Panc1 (cell line): ENCODE measurements around the gene NPL. TPM values are rescaled to one million over a fixed set of nuclear protein-coding genes. Genes with fewer than 3 reads are reported as not detected.

ENCODE experiments used
- ATAC-seq: fragments of 200-7000 bp; cut with Tn5 transposase; 2 replicates; pipeline ENCODE4 v1.9.1; 2020; ENCODE audit warnings: mild to moderate bottlenecking, moderate library complexity
- BruUV-seq: library from RNA; stranded (reverse); fragments of 400-500 nt; replicated peaks from 2 replicates; lab custom pipeline; 2021; lab: Mats Ljungman, UMichigan
- CTCF ChIA-PET: fragments of 300-600 bp; sonication (Branson Sonifier 250); formaldehyde crosslinking; loops from one replicate; lab custom pipeline; 2022; ENCODE audit warnings: antibody characterized with exemption; lab: Charles Lee
- POLR2A ChIA-PET: fragments of 300-600 bp; sonication (Branson Sonifier 250); formaldehyde crosslinking; loops from one replicate; lab custom pipeline; 2022; ENCODE audit warnings: antibody characterized with exemption; lab: Charles Lee
- DNase-seq: peaks from one replicate; pipeline ENCODE4 v3.0.0-alpha.2; 2010; ENCODE audit warnings: low read depth, low spot score
- H3K27ac ChIP-seq: 2 replicates; pipeline ENCODE4 v1.5.1; 2011; ENCODE audit warnings: mild to moderate bottlenecking, low read length, inconsistent platforms
- H3K27me3 ChIP-seq: fragments of 200-500 bp; sonication (Bioruptor generic); 2 replicates; pipeline ENCODE4 v1.6.0; 2014; ENCODE audit warnings: low read length, inconsistent platforms; ENCODE audit not compliant: control insufficient read depth, insufficient read depth
- H3K36me3 ChIP-seq: fragments of 200-500 bp; sonication (Bioruptor generic); 2 replicates; pipeline ENCODE4 v1.5.1; 2014; ENCODE audit warnings: inconsistent platforms, mild to moderate bottlenecking, low read length, moderate library complexity; ENCODE audit not compliant: control insufficient read depth, insufficient read depth
- H3K4me1 ChIP-seq: 2 replicates; pipeline ENCODE4 v1.5.1; 2011; ENCODE audit warnings: inconsistent platforms, mild to moderate bottlenecking, low read length, moderate library complexity; ENCODE audit not compliant: control insufficient read depth, insufficient read depth
- H3K4me3 ChIP-seq, 2 experiments: 2 replicates each; pipeline ENCODE4 v1.5.1; 2011 to 2012; ENCODE audit warnings: low read depth in 2 of 2, low read length in 2 of 2, mild to moderate bottlenecking in 2 of 2, inconsistent platforms in 1 of 2, moderate library complexity in 1 of 2
- H3K9me3 ChIP-seq: fragments of 200-500 bp; sonication (Bioruptor generic); 2 replicates; pipeline ENCODE4 v1.5.1; 2014; ENCODE audit warnings: low read depth, mild to moderate bottlenecking, inconsistent platforms, low read length, moderate library complexity; ENCODE audit not compliant: control insufficient read depth, insufficient read depth
- POLR2AphosphoS5 ChIP-seq: IDR thresholded peaks from 2 replicates; pipeline ENCODE4 v1.6.1; 2012; ENCODE audit warnings: mild to moderate bottlenecking, low read depth, low read length, moderate library complexity
- SIN3A ChIP-seq: IDR thresholded peaks from 2 replicates; pipeline ENCODE4 v1.6.1; 2012; ENCODE audit warnings: low read depth, mild to moderate bottlenecking, low read length, moderate library complexity, borderline replicate concordance; ENCODE audit not compliant: insufficient read depth
- TCF7L2 ChIP-seq: IDR thresholded peaks from 2 replicates; pipeline ENCODE4 v1.6.1; 2011; ENCODE audit warnings: mild to moderate bottlenecking, low read depth, low read length, inconsistent platforms
- in situ Hi-C: cut with HindIII; loops from 2 replicates; pipeline ENCODE4 v1.10.0; 2016; ENCODE audit warnings: low sequenced_read_pairs, low pct_unique_long_range_greater_than_20kb
- intact Hi-C: fragments of 100-400 bp; cut with micrococcal nuclease; formaldehyde crosslinking; loops from one replicate; pipeline ENCODE4 v1.10.0; 2022; ENCODE audit not compliant: unreplicated experiment
- total RNA-seq: library from RNA; stranded (reverse); gene quantifications from one replicate; pipeline ENCODE4 v1.2.1, GENCODE V29; 2021; ENCODE audit not compliant: unreplicated experiment
- TF ChIP-seq, protein P1 (sequence below): fragments of 450-650 bp; IDR thresholded peaks from 2 replicates; pipeline ENCODE4 v1.5.1; 2017; ENCODE audit warnings: mild to moderate bottlenecking
- TF ChIP-seq, protein P2 (sequence below), 2 experiments: IDR thresholded peaks; 2 replicates each; pipeline ENCODE4 v1.6.1; 2011 to 2012; ENCODE audit warnings: low read depth in 2 of 2, control low read depth in 1 of 2, low read length in 1 of 2, mild to moderate bottlenecking in 1 of 2, moderate library complexity in 1 of 2; ENCODE audit not compliant: insufficient read depth in 1 of 2

NPL gene
- total RNA-seq, 1 experiment from 2014 or later: 0.90 TPM

DNA sequence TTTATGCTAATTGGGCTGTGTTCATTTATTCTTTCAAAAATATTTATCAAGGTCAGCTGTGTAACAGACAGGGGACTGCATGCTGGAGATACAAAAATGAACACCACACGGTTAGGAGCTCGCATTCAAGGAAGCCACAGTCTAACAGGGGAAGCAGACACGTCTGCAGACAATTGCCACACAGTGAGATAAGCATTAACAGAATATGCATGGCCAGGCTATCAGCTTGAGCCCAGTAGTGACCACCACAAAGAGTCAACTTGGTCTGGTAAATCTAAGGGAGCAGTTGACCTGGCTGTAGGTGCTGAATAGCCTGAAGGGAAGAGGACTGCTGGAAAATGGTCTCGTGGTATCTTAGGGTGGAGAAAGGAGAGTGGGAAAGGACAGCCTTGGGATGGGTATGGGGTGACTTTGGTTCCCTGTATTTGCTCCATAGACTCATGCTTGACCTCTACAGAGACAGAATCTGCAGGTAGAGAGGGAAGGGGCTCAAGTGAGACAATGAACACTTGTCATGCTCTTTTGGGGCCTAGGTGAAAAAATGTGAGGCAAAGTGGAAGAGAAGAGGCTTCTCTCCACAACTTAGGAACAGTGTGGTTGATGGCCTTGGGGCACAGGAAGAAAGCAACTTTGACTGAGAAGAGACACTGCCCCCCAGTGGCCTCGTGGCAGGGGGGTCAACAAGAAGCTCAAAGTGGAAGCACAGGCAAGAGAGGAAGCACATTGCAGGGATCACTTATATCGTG lies 7.6 kb upstream of the NPL start:
- DNase-seq (peak; percentile 30), ATAC-seq (peak; percentile 71)
- Histone ChIP-seq H3K27me3 (peaks cover 8% of the 10 kb centered on the region), H3K27ac (no peak overlapping the region), H3K4me1 (no peaks in the 10 kb centered on the region), H3K36me3 (no peaks in the 10 kb centered on the region), H3K9me3 (no peaks in the 10 kb centered on the region), H3K4me3 (no peak overlapping the region)
- ChIA-PET CTCF (interaction anchor here (0.5 to 2.4 kb wide), 4 partner anchors 29 to 189 kb away, joined by 3 to 13 read pairs (median 8); no protein-coding TSS in a partner anchor), POLR2A (no interaction called here)
- no peak for TF ChIP-seq SIN3A
- no peak for TF ChIP-seq TCF7L2
- TF ChIP-seq, protein P1, sequence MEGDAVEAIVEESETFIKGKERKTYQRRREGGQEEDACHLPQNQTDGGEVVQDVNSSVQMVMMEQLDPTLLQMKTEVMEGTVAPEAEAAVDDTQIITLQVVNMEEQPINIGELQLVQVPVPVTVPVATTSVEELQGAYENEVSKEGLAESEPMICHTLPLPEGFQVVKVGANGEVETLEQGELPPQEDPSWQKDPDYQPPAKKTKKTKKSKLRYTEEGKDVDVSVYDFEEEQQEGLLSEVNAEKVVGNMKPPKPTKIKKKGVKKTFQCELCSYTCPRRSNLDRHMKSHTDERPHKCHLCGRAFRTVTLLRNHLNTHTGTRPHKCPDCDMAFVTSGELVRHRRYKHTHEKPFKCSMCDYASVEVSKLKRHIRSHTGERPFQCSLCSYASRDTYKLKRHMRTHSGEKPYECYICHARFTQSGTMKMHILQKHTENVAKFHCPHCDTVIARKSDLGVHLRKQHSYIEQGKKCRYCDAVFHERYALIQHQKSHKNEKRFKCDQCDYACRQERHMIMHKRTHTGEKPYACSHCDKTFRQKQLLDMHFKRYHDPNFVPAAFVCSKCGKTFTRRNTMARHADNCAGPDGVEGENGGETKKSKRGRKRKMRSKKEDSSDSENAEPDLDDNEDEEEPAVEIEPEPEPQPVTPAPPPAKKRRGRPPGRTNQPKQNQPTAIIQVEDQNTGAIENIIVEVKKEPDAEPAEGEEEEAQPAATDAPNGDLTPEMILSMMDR: peak; percentile 71
- intact Hi-C loops (no loop called here), in situ Hi-C loops (no loop called here)
- no TSS peak for BruUV-seq

DNA sequence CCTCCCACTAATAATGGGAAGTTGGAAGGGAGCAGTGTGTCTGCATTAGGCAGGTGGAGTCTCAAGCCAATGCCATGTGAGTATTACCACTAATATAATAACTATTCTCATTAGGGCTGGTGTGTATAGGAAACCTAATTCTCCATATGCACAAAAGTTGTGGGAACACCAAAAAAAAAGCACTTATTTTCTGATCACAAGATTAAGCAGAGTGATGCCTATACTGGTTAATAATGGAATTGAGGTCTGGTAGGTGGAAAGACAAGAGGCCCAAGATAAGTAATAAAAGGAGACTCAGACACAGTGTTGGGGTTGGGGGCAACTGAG lies 7.0 kb upstream of the NPL start:
- POLR2A ChIA-PET: no interaction called here
- in situ Hi-C loops: no loop called here
- DNase-seq (no peak), ATAC-seq (no peak)
- H3K27me3 ChIP-seq: peaks cover 8% of the 10 kb centered on the region
- H3K4me3 ChIP-seq: no peak overlapping the region
- no peaks in the 10 kb centered on the region for H3K4me1 ChIP-seq
- H3K27ac ChIP-seq: no peak overlapping the region
- intact Hi-C loops: no loop called here
- CTCF ChIA-PET: interaction anchor here (0.5 to 2.4 kb wide), 4 partner anchors 29 to 190 kb away, joined by 3 to 13 read pairs (median 8); no protein-coding TSS in a partner anchor
- TF ChIP-seq SIN3A: no peak
- TF ChIP-seq, protein P1: peak; percentile 46
- H3K36me3 ChIP-seq: no peaks in the 10 kb centered on the region
- no peaks in the 10 kb centered on the region for H3K9me3 ChIP-seq
- no TSS peak for BruUV-seq

DNA sequence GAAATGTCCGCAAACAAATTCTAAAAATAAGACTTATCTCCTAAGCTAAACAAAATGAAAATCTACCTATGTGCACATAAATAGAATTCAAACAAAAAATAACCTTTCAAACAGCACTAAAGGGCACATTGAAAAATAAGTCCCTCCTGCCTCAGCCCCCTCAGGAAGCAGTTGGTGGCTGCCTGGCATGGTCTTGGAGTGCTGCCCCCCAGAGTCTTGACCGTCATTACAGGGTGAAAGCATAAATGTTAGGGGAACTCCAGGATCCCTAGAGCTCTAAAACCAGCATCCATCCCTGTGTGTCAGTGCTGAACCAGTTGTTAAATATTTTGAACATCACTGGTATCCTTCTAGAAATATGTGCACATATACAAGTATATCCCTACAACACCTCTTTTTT lies 6.5 kb upstream of the NPL start:
- POLR2A ChIA-PET: interaction anchor here (0.6 kb wide), 1 partner anchor 164 kb away, joined by 3 read pairs; no protein-coding TSS in a partner anchor
- Histone ChIP-seq H3K9me3 (no peaks in the 10 kb centered on the region), H3K27ac (no peak overlapping the region), H3K4me3 (no peak overlapping the region), H3K27me3 (peaks cover 11% of the 10 kb centered on the region), H3K4me1 (no peaks in the 10 kb centered on the region), H3K36me3 (no peaks in the 10 kb centered on the region)
- TF ChIP-seq POLR2AphosphoS5: no peak
- no peak for TF ChIP-seq TCF7L2
- TF ChIP-seq SIN3A: no peak
- TF ChIP-seq, protein P2, sequence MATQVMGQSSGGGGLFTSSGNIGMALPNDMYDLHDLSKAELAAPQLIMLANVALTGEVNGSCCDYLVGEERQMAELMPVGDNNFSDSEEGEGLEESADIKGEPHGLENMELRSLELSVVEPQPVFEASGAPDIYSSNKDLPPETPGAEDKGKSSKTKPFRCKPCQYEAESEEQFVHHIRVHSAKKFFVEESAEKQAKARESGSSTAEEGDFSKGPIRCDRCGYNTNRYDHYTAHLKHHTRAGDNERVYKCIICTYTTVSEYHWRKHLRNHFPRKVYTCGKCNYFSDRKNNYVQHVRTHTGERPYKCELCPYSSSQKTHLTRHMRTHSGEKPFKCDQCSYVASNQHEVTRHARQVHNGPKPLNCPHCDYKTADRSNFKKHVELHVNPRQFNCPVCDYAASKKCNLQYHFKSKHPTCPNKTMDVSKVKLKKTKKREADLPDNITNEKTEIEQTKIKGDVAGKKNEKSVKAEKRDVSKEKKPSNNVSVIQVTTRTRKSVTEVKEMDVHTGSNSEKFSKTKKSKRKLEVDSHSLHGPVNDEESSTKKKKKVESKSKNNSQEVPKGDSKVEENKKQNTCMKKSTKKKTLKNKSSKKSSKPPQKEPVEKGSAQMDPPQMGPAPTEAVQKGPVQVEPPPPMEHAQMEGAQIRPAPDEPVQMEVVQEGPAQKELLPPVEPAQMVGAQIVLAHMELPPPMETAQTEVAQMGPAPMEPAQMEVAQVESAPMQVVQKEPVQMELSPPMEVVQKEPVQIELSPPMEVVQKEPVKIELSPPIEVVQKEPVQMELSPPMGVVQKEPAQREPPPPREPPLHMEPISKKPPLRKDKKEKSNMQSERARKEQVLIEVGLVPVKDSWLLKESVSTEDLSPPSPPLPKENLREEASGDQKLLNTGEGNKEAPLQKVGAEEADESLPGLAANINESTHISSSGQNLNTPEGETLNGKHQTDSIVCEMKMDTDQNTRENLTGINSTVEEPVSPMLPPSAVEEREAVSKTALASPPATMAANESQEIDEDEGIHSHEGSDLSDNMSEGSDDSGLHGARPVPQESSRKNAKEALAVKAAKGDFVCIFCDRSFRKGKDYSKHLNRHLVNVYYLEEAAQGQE (IDR thresholded peaks at IDR 0.05; ENCODE audit: insufficient read depth in 1 of 2, low read depth in 2 of 2, low read length in 1 of 2): no peak
- TF ChIP-seq, protein P1: no peak
- ATAC-seq (no peak), DNase-seq (no peak)
- intact Hi-C loops: no loop called here
- CTCF ChIA-PET: interaction anchor here (0.6 to 2.4 kb wide), 3 partner anchors 182 to 339 kb away, joined by 3 to 13 read pairs (median 4); no protein-coding TSS in a partner anchor
- BruUV-seq: no TSS peak
- in situ Hi-C loops: no loop called here
